HEK293 (cell line): ENCODE results near the gene BST1.

Experiments
- CTCF ChIP-seq: fragments of 450-650 bp; formaldehyde crosslinking; IDR thresholded peaks from 2 replicates; pipeline ENCODE4 v1.5.1; 2016; ENCODE audit warnings: missing biosample characterization, missing genetic modification characterization
- KLF8 ChIP-seq: fragments of 450-650 bp; formaldehyde crosslinking; IDR thresholded peaks from 2 replicates; pipeline ENCODE4 v1.5.1; 2016; ENCODE audit warnings: missing biosample characterization, missing genetic modification characterization
- PATZ1 ChIP-seq: fragments of 450-650 bp; formaldehyde crosslinking; IDR thresholded peaks from 2 replicates; pipeline ENCODE4 v1.5.1; 2016; ENCODE audit warnings: missing biosample characterization, missing genetic modification characterization
- SP7 ChIP-seq: fragments of 450-650 bp; formaldehyde crosslinking; IDR thresholded peaks from 2 replicates; pipeline ENCODE4 v1.5.1; 2016; ENCODE audit warnings: missing biosample characterization, missing genetic modification characterization
- ZNF121 ChIP-seq: fragments of 450-650 bp; formaldehyde crosslinking; IDR thresholded peaks from 2 replicates; pipeline ENCODE4 v1.5.1; 2016; ENCODE audit warnings: missing biosample characterization, missing genetic modification characterization
- ZNF148 ChIP-seq: fragments of 450-650 bp; formaldehyde crosslinking; IDR thresholded peaks from 2 replicates; pipeline ENCODE4 v1.5.0; 2017; ENCODE audit warnings: missing biosample characterization, missing genetic modification characterization, borderline replicate concordance
- ZNF174 ChIP-seq: fragments of 450-650 bp; formaldehyde crosslinking; IDR thresholded peaks from 2 replicates; pipeline ENCODE4 v1.5.0; 2017; ENCODE audit warnings: missing biosample characterization, mild to moderate bottlenecking, missing genetic modification characterization
- ZNF184 ChIP-seq: fragments of 450-650 bp; IDR thresholded peaks from 2 replicates; pipeline ENCODE4 v1.5.1; 2018; ENCODE audit warnings: missing biosample characterization, mild to moderate bottlenecking, missing genetic modification characterization
- ZNF416 ChIP-seq: fragments of 450-650 bp; formaldehyde crosslinking; IDR thresholded peaks from 2 replicates; pipeline ENCODE4 v1.5.1; 2016; ENCODE audit warnings: missing biosample characterization, missing genetic modification characterization

- TF ChIP-seq ZNF416 (no peak), CTCF (tag by site-specific recombination) (no peak), PATZ1 (tag by site-specific recombination) (no peak), ZNF184 (tag by site-specific recombination) (no peak), ZNF174 (tag by site-specific recombination) (no peak), ZNF121 (tag by site-specific recombination) (no peak), ZNF148 (tag by site-specific recombination) (no peak), KLF8 (tag by site-specific recombination) (no peak), SP7 (tag by site-specific recombination) (no peak)
Observed at GRCh38 chr4:15658136-15658770, 44.6 kb upstream of the BST1 start.
